Upper lobe of left lung (tissue), 4 donors: Measurements from ENCODE around the gene PRSS36.

Source experiments
- EP300 ChIP-seq, 4 donors: sonication (generic); formaldehyde crosslinking; IDR thresholded peaks; one replicate each; pipeline ENCODE4 v1.5.1; 2017; ENCODE audit warnings: antibody characterized with exemption in 4 of 4, control low read depth in 2 of 4
- POLR2A ChIP-seq, 4 donors: fragments of 450-650 bp; IDR thresholded peaks; one replicate each; pipeline ENCODE4 v1.5.1; 2016 to 2017; ENCODE audit warnings: antibody characterized with exemption in 4 of 4, mild to moderate bottlenecking in 2 of 4
- TF ChIP-seq, protein P1 (sequence below), 6 experiments: fragments of 450-650 bp in 4 of 6; fragments of 200-600 bp in 2 of 6; sonication (generic) in 2 of 6; IDR thresholded peaks; one replicate each; pipeline ENCODE4 v1.5.1; 2016 to 2019; ENCODE audit warnings: antibody characterized with exemption in 6 of 6

DNA sequence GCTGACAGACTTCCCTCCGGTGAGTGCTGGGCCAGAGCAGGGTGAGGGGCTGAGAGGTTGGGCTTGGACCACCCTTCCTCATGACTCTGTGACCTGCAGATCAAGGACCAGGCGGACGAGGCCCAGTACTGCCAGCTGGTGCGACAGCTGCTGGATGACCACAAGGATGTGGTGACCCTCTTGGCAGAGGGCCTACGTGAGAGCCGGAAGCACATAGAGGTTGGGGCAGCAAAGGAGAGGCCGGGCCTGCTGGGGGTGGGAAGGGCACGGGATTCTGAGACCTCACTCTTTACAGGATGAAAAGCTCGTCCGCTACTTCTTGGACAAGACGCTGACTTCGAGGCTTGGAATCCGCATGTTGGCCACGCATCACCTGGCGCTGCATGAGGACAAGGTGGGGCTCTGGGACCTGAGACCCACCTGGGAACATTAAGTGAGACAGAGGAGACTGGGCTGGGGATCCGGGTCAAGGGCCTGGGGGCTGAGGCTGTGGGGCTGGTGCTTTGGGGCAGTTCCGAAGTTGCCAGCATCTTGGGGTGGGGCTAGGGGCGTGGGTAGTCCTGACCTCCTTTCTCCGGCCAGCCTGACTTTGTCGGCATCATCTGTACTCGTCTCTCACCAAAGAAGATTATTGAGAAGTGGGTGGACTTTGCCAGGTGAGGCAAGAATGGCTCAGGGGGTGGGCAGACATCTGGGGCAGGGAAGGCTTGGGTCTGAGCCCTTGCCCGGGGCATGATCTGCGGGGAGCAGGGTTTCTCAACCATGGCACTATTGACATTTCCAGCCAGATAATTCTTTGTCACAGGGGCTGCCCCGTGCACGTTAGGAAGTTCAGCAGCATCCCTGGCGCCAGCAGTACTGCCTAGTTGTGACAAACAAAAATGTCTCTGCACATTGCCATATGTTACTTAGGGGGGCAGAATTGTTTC is 39.5 kb downstream of the PRSS36 start:
- TF ChIP-seq, protein P1, sequence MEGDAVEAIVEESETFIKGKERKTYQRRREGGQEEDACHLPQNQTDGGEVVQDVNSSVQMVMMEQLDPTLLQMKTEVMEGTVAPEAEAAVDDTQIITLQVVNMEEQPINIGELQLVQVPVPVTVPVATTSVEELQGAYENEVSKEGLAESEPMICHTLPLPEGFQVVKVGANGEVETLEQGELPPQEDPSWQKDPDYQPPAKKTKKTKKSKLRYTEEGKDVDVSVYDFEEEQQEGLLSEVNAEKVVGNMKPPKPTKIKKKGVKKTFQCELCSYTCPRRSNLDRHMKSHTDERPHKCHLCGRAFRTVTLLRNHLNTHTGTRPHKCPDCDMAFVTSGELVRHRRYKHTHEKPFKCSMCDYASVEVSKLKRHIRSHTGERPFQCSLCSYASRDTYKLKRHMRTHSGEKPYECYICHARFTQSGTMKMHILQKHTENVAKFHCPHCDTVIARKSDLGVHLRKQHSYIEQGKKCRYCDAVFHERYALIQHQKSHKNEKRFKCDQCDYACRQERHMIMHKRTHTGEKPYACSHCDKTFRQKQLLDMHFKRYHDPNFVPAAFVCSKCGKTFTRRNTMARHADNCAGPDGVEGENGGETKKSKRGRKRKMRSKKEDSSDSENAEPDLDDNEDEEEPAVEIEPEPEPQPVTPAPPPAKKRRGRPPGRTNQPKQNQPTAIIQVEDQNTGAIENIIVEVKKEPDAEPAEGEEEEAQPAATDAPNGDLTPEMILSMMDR (IDR thresholded peaks at IDR 0.05): no peak
- TF ChIP-seq POLR2A (IDR thresholded peaks at IDR 0.05): no peak
- TF ChIP-seq EP300 (IDR thresholded peaks at IDR 0.05): no peak
